A673 (cell line): ENCODE data around the gene GLTP. TPM values are rescaled to one million over a fixed set of nuclear protein-coding genes. Genes with fewer than 3 reads are reported as not detected.

Experiments
- BruUV-seq: library from RNA; stranded (reverse); fragments of 400-500 nt; replicated peaks from 2 replicates; lab custom pipeline; 2021; lab: Mats Ljungman, UMichigan
- CTCF ChIA-PET: fragments of 300-600 bp; sonication (Branson Sonifier 250); formaldehyde crosslinking; loops from one replicate; lab custom pipeline; 2022; ENCODE audit warnings: antibody characterized with exemption; lab: Charles Lee
- POLR2A ChIA-PET: fragments of 300-600 bp; sonication (Branson Sonifier 250); formaldehyde crosslinking; loops from one replicate; lab custom pipeline; 2022; ENCODE audit warnings: antibody characterized with exemption; ENCODE audit not compliant: low non-redundant PET; lab: Charles Lee
- DNase-seq: peaks from one replicate; pipeline ENCODE4 v3.0.0-alpha.2; 2015; ENCODE audit warnings: low spot score
- H3K27ac ChIP-seq: fragments of 200-600 bp; sonication (generic); 2 replicates; pipeline ENCODE4 v1.5.1; 2016; ENCODE audit warnings: mixed run types, low read depth, mild to moderate bottlenecking, mixed read lengths, antibody characterized with exemption, low read length; ENCODE audit not compliant: poor library complexity, severe bottlenecking
- H3K27me3 ChIP-seq: fragments of 200-600 bp; sonication (generic); replicated peaks from 2 replicates; pipeline ENCODE4 v1.6.1; 2017; ENCODE audit warnings: mixed run types, low read depth, mild to moderate bottlenecking, mixed read lengths, antibody characterized with exemption, low read length; ENCODE audit not compliant: insufficient read depth, poor library complexity
- H3K36me3 ChIP-seq: fragments of 200-600 bp; sonication (generic); 2 replicates; pipeline ENCODE4 v1.6.1; 2016; ENCODE audit warnings: mixed run types, mild to moderate bottlenecking, mixed read lengths, antibody characterized with exemption, low read length; ENCODE audit not compliant: insufficient read depth, poor library complexity, severe bottlenecking
- H3K4me1 ChIP-seq: fragments of 200-600 bp; sonication (generic); 2 replicates; pipeline ENCODE4 v1.6.1; 2017; ENCODE audit warnings: mixed run types, mild to moderate bottlenecking, mixed read lengths, antibody characterized with exemption, low read length; ENCODE audit not compliant: insufficient read depth, poor library complexity, severe bottlenecking
- H3K4me3 ChIP-seq: fragments of 200-600 bp; sonication (generic); 2 replicates; pipeline ENCODE4 v1.5.1; 2016; ENCODE audit warnings: low read depth, mixed run types, mild to moderate bottlenecking, mixed read lengths, low read length; ENCODE audit not compliant: poor library complexity, severe bottlenecking
- H3K9me3 ChIP-seq: fragments of 200-600 bp; sonication (generic); 2 replicates; pipeline ENCODE4 v1.6.1; 2016; ENCODE audit warnings: mixed run types, low read depth, mild to moderate bottlenecking, mixed read lengths, antibody characterized with exemption, low read length; ENCODE audit not compliant: poor library complexity, severe bottlenecking
- CTCF ChIP-seq: fragments of 300-800, 200-600 bp; sonication (generic); conservative IDR thresholded peaks from 2 replicates; pipeline ENCODE4 v1.5.1; 2017; ENCODE audit warnings: low read depth, mild to moderate bottlenecking, antibody characterized with exemption, low read length, moderate library complexity, mixed read lengths
- EZH2 ChIP-seq: fragments of 200-600 bp; sonication (generic); IDR thresholded peaks from 2 replicates; pipeline ENCODE4 v1.6.1; 2017; ENCODE audit warnings: borderline replicate concordance, low read depth, mild to moderate bottlenecking, mixed read lengths, antibody characterized with exemption, low read length; ENCODE audit not compliant: poor library complexity, severe bottlenecking
- intact Hi-C: fragments of 100-400 bp; cut with micrococcal nuclease; formaldehyde crosslinking; loops from one replicate; pipeline ENCODE4 v1.10.0; 2022; ENCODE audit not compliant: unreplicated experiment
- total RNA-seq: library from RNA; stranded (reverse); gene quantifications from 2 replicates; pipeline ENCODE4 v1.2.3, GENCODE V29; 2021

GLTP gene
- total RNA-seq, 1 experiment from 2014 or later = 20.2 TPM

GRCh38 chr12:109816870-109817269 lies 63.5 kb downstream of the GLTP start:
- DNase-seq = no peak
- ChIA-PET CTCF (no interaction called here), POLR2A (no interaction called here)
- H3K4me3 ChIP-seq = no peak overlapping the region
- no peaks in the 10 kb centered on the region for H3K9me3 ChIP-seq
- TF ChIP-seq EZH2 (no peak), CTCF (no peak)
- H3K27me3 ChIP-seq = no peaks in the 10 kb centered on the region
- H3K27ac ChIP-seq = no peak overlapping the region
- no peaks in the 10 kb centered on the region for H3K4me1 ChIP-seq
- no peaks in the 10 kb centered on the region for H3K36me3 ChIP-seq
- intact Hi-C loops = no loop called here
- BruUV-seq = no TSS peak

DNA sequence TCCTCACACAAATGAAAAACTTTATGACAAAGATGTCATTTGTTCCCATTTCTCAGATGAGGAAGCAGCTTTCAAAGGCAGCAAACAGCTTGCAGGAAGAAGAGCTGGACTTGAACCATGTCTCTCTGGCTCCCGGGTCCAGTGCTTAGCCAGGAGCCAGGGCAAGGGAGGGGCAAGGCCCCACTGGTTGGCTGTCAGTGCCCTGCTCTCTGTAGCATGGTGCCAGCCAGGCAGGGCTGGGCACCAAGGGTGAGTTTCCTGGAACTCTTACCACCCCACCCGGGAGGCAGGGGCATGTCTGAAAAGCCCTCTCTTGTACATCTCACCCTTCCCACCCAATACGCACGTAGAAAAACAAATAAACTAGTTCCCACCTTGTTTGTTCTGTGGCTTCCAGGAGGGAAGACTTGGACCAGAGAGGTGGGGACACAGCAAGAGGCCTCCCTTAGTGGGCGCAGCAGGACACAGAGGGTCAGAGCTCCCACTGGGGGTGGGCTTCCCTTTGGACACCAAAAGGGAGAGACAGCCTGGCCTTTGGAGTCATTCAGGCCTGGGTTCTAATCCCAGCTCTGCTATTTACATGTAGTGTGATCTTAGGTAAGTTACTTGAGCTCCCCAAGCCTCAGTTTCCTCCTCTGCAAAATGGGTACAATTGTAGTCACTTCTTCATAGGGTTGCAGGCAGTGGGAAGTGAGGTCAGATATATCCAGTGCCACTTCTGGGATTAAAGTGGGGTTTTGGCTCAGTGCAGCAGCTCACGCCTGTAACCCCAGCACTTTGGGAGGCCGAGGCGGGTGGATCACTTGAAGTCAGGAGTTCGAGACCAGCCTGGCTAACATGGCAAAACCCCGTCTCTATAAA lies 64.4 kb downstream of the GLTP start:
- Histone ChIP-seq H3K9me3 (no peaks in the 10 kb centered on the region), H3K27ac (no peak overlapping the region), H3K27me3 (no peaks in the 10 kb centered on the region), H3K4me3 (no peak overlapping the region), H3K4me1 (no peaks in the 10 kb centered on the region), H3K36me3 (no peaks in the 10 kb centered on the region)
- CTCF ChIA-PET = interaction anchor here (0.5 kb wide), 1 partner anchor 14 kb away, joined by 3 read pairs; no protein-coding TSS in a partner anchor
- POLR2A ChIA-PET = no interaction called here
- intact Hi-C loops = no loop called here
- no peak for DNase-seq
- no TSS peak for BruUV-seq
- TF ChIP-seq EZH2 = no peak
- no peak for TF ChIP-seq CTCF

DNA sequence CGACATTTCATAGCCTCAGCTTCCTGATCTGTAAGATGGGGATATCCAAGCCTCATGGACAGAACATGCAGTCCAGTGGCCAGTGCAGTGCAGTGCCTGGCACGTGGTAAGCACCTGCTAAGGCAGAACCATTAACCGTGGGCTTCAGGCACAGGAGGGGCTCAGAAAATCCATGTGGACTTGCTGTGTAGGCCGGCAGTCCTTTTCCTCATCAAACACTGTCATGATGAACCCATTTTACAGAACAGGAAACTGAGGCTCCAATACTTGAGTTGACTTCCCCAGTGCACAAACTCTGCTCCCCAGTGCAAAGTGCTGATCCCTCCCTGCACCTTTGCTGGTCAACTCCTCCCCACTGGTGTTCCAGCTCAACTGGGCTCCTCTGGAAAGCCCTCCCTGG lies 65.1 kb downstream of the GLTP start:
- CTCF ChIA-PET = no interaction called here
- H3K4me3 ChIP-seq = no peak overlapping the region

More for the DNA sequence above, 65.1 kb downstream of the GLTP start:
- TF ChIP-seq EZH2 (no peak), CTCF (no peak)
- Histone ChIP-seq H3K36me3 (no peaks in the 10 kb centered on the region), H3K27me3 (no peaks in the 10 kb centered on the region), H3K9me3 (no peaks in the 10 kb centered on the region), H3K27ac (no peak overlapping the region), H3K4me1 (no peaks in the 10 kb centered on the region)
- intact Hi-C loops = no loop called here
- BruUV-seq = no TSS peak
- POLR2A ChIA-PET = no interaction called here
- no peak for DNase-seq
